H1 (cell line): ENCODE data around the gene CIB4. TPM values are rescaled to one million over a fixed set of nuclear protein-coding genes. Genes with fewer than 3 reads are reported as not detected.

Experiments
- CTCF ChIA-PET: fragments of 300-600 bp; sonication (Branson Sonifier 250); formaldehyde crosslinking; loops from one replicate; lab custom pipeline; 2021; ENCODE audit not compliant: partially characterized antibody; lab: Charles Lee
- POLR2A ChIA-PET: fragments of 300-600 bp; sonication (Branson Sonifier 250); formaldehyde crosslinking; loops from one replicate; lab custom pipeline; 2021; ENCODE audit warnings: inconsistent platforms; ENCODE audit not compliant: partially characterized antibody; lab: Charles Lee
- DNase-seq, 2 experiments: peaks; one replicate each; pipeline versions ENCODE4 v3.0.0 to v3.0.0-alpha.2; 2010 to 2022; ENCODE audit warnings: low spot score in 2 of 2, low read depth in 1 of 2, mixed read lengths in 1 of 2
- FAIRE-seq: peaks from 2 replicates; lab custom pipeline; 2011; peaks lifted over from hg19 to GRCh38; lab: Jason Lieb, UNC
- H2AFZ ChIP-seq: 2 replicates; pipeline ENCODE4 v1.8.1; 2012; ENCODE audit warnings: low read length, inconsistent platforms
- H2AK5ac ChIP-seq: 2 replicates; pipeline ENCODE4 v1.6.1; 2013; ENCODE audit warnings: low read depth, low read length
- H2BK120ac ChIP-seq: replicated peaks from 2 replicates; pipeline ENCODE3; 2013; ENCODE audit warnings: low read depth, low read length, inconsistent platforms
- H2BK12ac ChIP-seq: 2 replicates; pipeline ENCODE4 v1.6.1; 2013; ENCODE audit warnings: low read depth, low read length
- H2BK15ac ChIP-seq: 2 replicates; pipeline ENCODE4 v1.6.1; 2013; ENCODE audit warnings: low read length
- H2BK20ac ChIP-seq: 2 replicates; pipeline ENCODE4 v1.6.1; 2013; ENCODE audit warnings: low read length
- H2BK5ac ChIP-seq: 2 replicates; pipeline ENCODE4 v1.6.1; 2013; ENCODE audit warnings: low read depth, low read length
- H3K14ac ChIP-seq: 2 replicates; pipeline ENCODE4 v1.6.1; 2013; ENCODE audit warnings: inconsistent platforms; ENCODE audit not compliant: insufficient read length
- H3K18ac ChIP-seq: 2 replicates; pipeline ENCODE4 v1.6.1; 2013; ENCODE audit warnings: low read length; ENCODE audit errors: extremely low read depth
- H3K23ac ChIP-seq: 2 replicates; pipeline ENCODE4 v1.6.1; 2013; ENCODE audit warnings: inconsistent platforms; ENCODE audit not compliant: insufficient read length
- H3K23me2 ChIP-seq: 2 replicates; pipeline ENCODE4 v1.6.1; 2013; ENCODE audit warnings: low read depth, low read length
- H3K27ac ChIP-seq: 2 replicates; pipeline ENCODE4 v1.6.1; 2011; ENCODE audit warnings: low read depth, low read length, inconsistent platforms
- H3K27me3 ChIP-seq, 4 experiments: replicated peaks in 1 of 4; 1 replicate in 1 of 4; 2 replicates in 3 of 4; pipeline versions ENCODE4 v1.6.1 to v1.8.1; 2011 to 2013; ENCODE audit warnings: low read length in 3 of 4, mild to moderate bottlenecking in 3 of 4, inconsistent platforms in 2 of 4, mixed read lengths in 2 of 4, moderate library complexity in 1 of 4; ENCODE audit not compliant: control insufficient read depth in 3 of 4, insufficient read depth in 3 of 4; ENCODE audit errors: extremely low read depth in 1 of 4
- H3K36me3 ChIP-seq, 4 experiments: 2 replicates each; pipeline versions ENCODE4 v1.6.1 to v1.8.1; 2011 to 2013; ENCODE audit warnings: mild to moderate bottlenecking in 4 of 4, low read length in 3 of 4, moderate library complexity in 2 of 4, control low read depth in 1 of 4, inconsistent platforms in 1 of 4; ENCODE audit not compliant: insufficient read depth in 4 of 4, control insufficient read depth in 2 of 4
- H3K4ac ChIP-seq: replicated peaks from 2 replicates; pipeline ENCODE3; 2013; ENCODE audit warnings: low read length, low read depth, mixed read lengths, inconsistent platforms; ENCODE audit not compliant: insufficient read length
- H3K4me1 ChIP-seq, 4 experiments: replicated peaks in 1 of 4; 1 replicate in 1 of 4; 2 replicates in 3 of 4; pipeline versions ENCODE4 v1.6.1 to v1.8.1; 2011 to 2013; ENCODE audit warnings: low read length in 3 of 4, inconsistent platforms in 2 of 4, mixed read lengths in 1 of 4; ENCODE audit not compliant: insufficient read depth in 4 of 4, control insufficient read depth in 3 of 4
- H3K4me2 ChIP-seq, 2 experiments: 2 replicates each; pipeline versions ENCODE4 v1.6.1 to v1.8.1; 2011 to 2013; ENCODE audit warnings: low read depth in 2 of 2, low read length in 2 of 2, control low read depth in 1 of 2, inconsistent platforms in 1 of 2, mild to moderate bottlenecking in 1 of 2; ENCODE audit not compliant: insufficient read depth in 1 of 2
- H3K4me3 ChIP-seq, 4 experiments: fragments of 200-600, 300-600 bp in 1 of 4; sonication (generic), shearing (Covaris generic), sonication (Bioruptor Twin) in 1 of 4; 2 replicates each; pipeline versions ENCODE4 v1.5.1 to v1.8.1; 2011 to 2016; ENCODE audit warnings: low read length in 4 of 4, low read depth in 3 of 4, control low read depth in 2 of 4, inconsistent platforms in 2 of 4, mild to moderate bottlenecking in 2 of 4, mixed read lengths in 1 of 4, moderate library complexity in 1 of 4; ENCODE audit not compliant: insufficient read depth in 2 of 4; ENCODE audit errors: extremely low read depth in 1 of 4
- H3K56ac ChIP-seq: replicated peaks from 2 replicates; pipeline ENCODE3; 2013; ENCODE audit warnings: low read depth, mild to moderate bottlenecking, mixed read lengths, low read length, inconsistent platforms; ENCODE audit not compliant: insufficient read length
- H3K79me1 ChIP-seq: 2 replicates; pipeline ENCODE4 v1.6.1; 2013; ENCODE audit warnings: low read depth, low read length, control low read depth
- H3K79me2 ChIP-seq, 2 experiments: 2 replicates each; pipeline versions ENCODE4 v1.6.1 to v1.8.1; 2012 to 2013; ENCODE audit warnings: low read length in 2 of 2, mild to moderate bottlenecking in 2 of 2, inconsistent platforms in 1 of 2; ENCODE audit not compliant: insufficient read depth in 2 of 2, control insufficient read depth in 1 of 2
- H3K9ac ChIP-seq, 4 experiments: replicated peaks in 1 of 4; 1 replicate in 1 of 4; 2 replicates in 3 of 4; pipeline versions ENCODE4 v1.6.1 to v1.8.1; 2011 to 2013; ENCODE audit warnings: low read depth in 3 of 4, low read length in 3 of 4, control low read depth in 2 of 4, mild to moderate bottlenecking in 2 of 4, moderate library complexity in 2 of 4, inconsistent platforms in 1 of 4; ENCODE audit errors: extremely low read depth in 1 of 4
- H3K9me3 ChIP-seq, 2 experiments: 2 replicates each; pipeline versions ENCODE4 v1.6.1 to v1.8.1; 2012 to 2013; ENCODE audit warnings: mild to moderate bottlenecking in 2 of 2, moderate library complexity in 2 of 2, control low read depth in 1 of 2, inconsistent platforms in 1 of 2, low read depth in 1 of 2, low read length in 1 of 2, mixed read lengths in 1 of 2; ENCODE audit not compliant: insufficient read depth in 2 of 2
- H4K20me1 ChIP-seq, 2 experiments: replicated peaks in 1 of 2; 2 replicates each; pipeline versions ENCODE3 to v1.8.1; 2011 to 2013; ENCODE audit warnings: inconsistent platforms in 2 of 2, low read length in 2 of 2, mild to moderate bottlenecking in 1 of 2; ENCODE audit not compliant: insufficient read depth in 2 of 2, control insufficient read depth in 1 of 2
- H4K5ac ChIP-seq: 2 replicates; pipeline ENCODE4 v1.6.1; 2013; ENCODE audit warnings: low read length, low read depth, mixed read lengths, inconsistent platforms; ENCODE audit not compliant: insufficient read length
- H4K8ac ChIP-seq: 2 replicates; pipeline ENCODE4 v1.8.0; 2013; ENCODE audit warnings: mild to moderate bottlenecking, moderate library complexity, low read length, inconsistent platforms; ENCODE audit not compliant: insufficient read depth; ENCODE audit errors: extremely low read depth
- H4K91ac ChIP-seq: replicated peaks from 2 replicates; pipeline ENCODE3; 2013; ENCODE audit warnings: low read length, mixed read lengths, inconsistent platforms; ENCODE audit not compliant: insufficient read length
- CHD1 ChIP-seq: IDR thresholded peaks from 2 replicates; pipeline ENCODE4 v1.6.1; 2012; ENCODE audit warnings: low read depth, low read length, improper control_type of control experiment
- MAFK ChIP-seq: IDR thresholded peaks from 2 replicates; pipeline ENCODE4 v1.6.1; 2012; ENCODE audit warnings: low read depth, mild to moderate bottlenecking, improper control_type of control experiment, low read length
- TAF7 ChIP-seq: optimal IDR thresholded peaks from 2 replicates; pipeline ENCODE3; 2011; ENCODE audit warnings: low read depth, mild to moderate bottlenecking, inconsistent platforms, low read length, moderate library complexity, borderline replicate concordance
- WGBS, 2 experiments: shearing (Covaris generic) in 1 of 2; methylation state at CpG; one replicate each; pipeline versions ENCODE4 v1.1.6 to v1.1.7; 2013 to 2015; ENCODE audit warnings: low lambda C conversion rate in 2 of 2, mixed read lengths in 2 of 2, inconsistent platforms in 1 of 2, low coverage in 1 of 2, missing lambda C conversion rate in 1 of 2; ENCODE audit not compliant: insufficient replicate concordance in 2 of 2, insufficient coverage in 1 of 2, insufficient read length in 1 of 2; ENCODE audit errors: extremely low coverage in 1 of 2, missing lambda C conversion rate in 1 of 2; 5-methylcytosine and 5-hydroxymethylcytosine counted together
- polyA plus RNA-seq, 7 experiments: library from polyadenylated mRNA; depleted of rRNA in 3 of 7; stranded (reverse) in 5 of 7; unstranded in 2 of 7; fragments of >200 nt in 5 of 7; fragments of 200-250 nt in 2 of 7; gene quantifications; 1 replicate in 5 of 7; 2 replicates in 1 of 7; 4 replicates in 1 of 7; pipeline versions ENCODE4 v1.2.1 to v1.2.3, GENCODE V29; 2011 to 2013; ENCODE audit warnings: missing spikeins in 2 of 7, mixed read lengths in 2 of 7
- total RNA-seq: library from RNA; stranded (reverse); fragmentation: NEBNext Ultra II Directional; extraction: Animal tissue kit (Norgen Biotek cat#: 25700); gene quantifications from 2 replicates; pipeline ENCODE4 v1.2.1, GENCODE V29; 2021
- TF ChIP-seq, protein P1 (sequence below), 3 experiments: IDR thresholded peaks; 1 replicate in 2 of 3; 2 replicates in 1 of 3; pipeline versions ENCODE4 v1.5.1 to v1.6.1; 2011; ENCODE audit warnings: low read length in 3 of 3, mild to moderate bottlenecking in 3 of 3, inconsistent platforms in 2 of 3, low read depth in 1 of 3, moderate library complexity in 1 of 3; ENCODE audit not compliant: insufficient read depth in 1 of 3; ENCODE audit errors: control extremely low read depth in 1 of 3

CIB4 gene
- total and polyA plus RNA-seq, 2 of the 8 experiments (the other 6 are each of a cell fraction or from before 2014, with no cell fraction given): not detected

DNA sequence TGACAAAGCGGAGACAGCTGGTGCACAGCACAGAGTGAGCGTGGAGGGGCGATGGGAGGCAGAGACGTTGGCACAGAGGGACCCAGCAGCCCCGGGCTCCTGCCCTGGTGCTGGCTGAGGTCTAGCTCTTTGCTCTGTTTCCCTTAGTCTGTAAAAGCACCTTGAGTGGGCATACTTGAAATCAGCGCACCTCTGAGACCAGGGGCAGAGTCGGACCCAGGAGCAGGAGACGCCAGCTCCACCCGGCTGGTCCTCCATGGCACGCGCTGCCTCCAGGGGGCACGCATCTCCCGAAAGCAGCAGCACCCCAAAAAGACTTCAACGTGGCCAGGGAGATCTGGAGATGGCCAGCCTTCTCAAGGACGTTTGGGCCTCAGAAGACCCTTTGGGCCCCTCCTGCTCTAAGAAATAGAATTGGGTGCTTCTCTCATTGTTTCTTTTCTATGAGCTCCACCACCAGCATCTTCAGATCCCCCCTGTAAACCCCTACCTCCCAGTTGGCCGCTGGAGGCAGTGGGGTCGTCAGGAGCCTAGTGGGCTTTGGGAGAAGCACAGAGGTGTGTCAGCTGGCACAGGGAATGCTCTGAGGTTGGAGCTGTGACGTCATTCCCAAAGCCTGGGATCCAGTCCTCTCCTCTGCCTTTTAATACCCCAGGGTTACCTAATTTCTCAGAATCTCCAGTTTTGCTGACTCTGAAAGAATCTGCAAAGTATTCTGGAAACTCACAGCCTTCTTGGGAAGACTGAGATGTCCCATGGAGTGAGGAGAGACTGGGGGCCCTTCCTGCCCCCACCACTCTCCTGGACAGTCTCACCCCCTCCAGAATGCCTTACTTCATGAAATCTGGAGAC lies 58.9 kb downstream of the CIB4 start:
- WGBS, 2 experiments: 93% methylated on average over 18 of the region's 18 CpGs; no CpG with 5 or more reads in 1 of the 2 experiments
- no peak overlapping the region for H2BK20ac ChIP-seq
- ChIA-PET CTCF (interaction anchor here (0.5 to 10.9 kb wide), 17 partner anchors 9 to 188 kb away, joined by 3 to 159 read pairs (median 4); a partner anchor contains a TSS), POLR2A (no interaction called here)
- no peak overlapping the region for H3K14ac ChIP-seq
- no peak overlapping the region for H3K4ac ChIP-seq
- no peaks in the 10 kb centered on the region for H3K79me2 ChIP-seq
- H4K91ac ChIP-seq: no peak overlapping the region
- no peaks in the 10 kb centered on the region; a peak in 1 of 7 replicates for H3K4me1 ChIP-seq
- H3K23ac ChIP-seq: no peak overlapping the region
- no peaks in the 10 kb centered on the region for H3K23me2 ChIP-seq
- no peaks in the 10 kb centered on the region for H4K20me1 ChIP-seq
- FAIRE-seq (no peak), DNase-seq (no peak)
- no peak overlapping the region for H4K8ac ChIP-seq
- no peak overlapping the region for H3K9ac ChIP-seq
- H2BK15ac ChIP-seq: no peak overlapping the region
- H2AK5ac ChIP-seq: no peak overlapping the region
- H2BK120ac ChIP-seq: no peak overlapping the region
- H3K56ac ChIP-seq: no peak overlapping the region
- H2AFZ ChIP-seq: no peak overlapping the region
- no peak overlapping the region for H3K18ac ChIP-seq
- H4K5ac ChIP-seq: no peak overlapping the region
- TF ChIP-seq CHD1 (no peak), MAFK (no peak), TAF7 (no peak)
- TF ChIP-seq, protein P1, sequence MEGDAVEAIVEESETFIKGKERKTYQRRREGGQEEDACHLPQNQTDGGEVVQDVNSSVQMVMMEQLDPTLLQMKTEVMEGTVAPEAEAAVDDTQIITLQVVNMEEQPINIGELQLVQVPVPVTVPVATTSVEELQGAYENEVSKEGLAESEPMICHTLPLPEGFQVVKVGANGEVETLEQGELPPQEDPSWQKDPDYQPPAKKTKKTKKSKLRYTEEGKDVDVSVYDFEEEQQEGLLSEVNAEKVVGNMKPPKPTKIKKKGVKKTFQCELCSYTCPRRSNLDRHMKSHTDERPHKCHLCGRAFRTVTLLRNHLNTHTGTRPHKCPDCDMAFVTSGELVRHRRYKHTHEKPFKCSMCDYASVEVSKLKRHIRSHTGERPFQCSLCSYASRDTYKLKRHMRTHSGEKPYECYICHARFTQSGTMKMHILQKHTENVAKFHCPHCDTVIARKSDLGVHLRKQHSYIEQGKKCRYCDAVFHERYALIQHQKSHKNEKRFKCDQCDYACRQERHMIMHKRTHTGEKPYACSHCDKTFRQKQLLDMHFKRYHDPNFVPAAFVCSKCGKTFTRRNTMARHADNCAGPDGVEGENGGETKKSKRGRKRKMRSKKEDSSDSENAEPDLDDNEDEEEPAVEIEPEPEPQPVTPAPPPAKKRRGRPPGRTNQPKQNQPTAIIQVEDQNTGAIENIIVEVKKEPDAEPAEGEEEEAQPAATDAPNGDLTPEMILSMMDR (IDR thresholded peaks at IDR 0.05; ENCODE audit: control extremely low read depth in 1 of 3, insufficient read depth in 1 of 3, low read depth in 1 of 3, low read length in 3 of 3): peak in 2 of 3 experiments; percentile 4 to 6; a peak in 1 of 4 replicates
- peaks cover 0 to 2% (median 0%) of the 10 kb centered on the region in 4 experiments; a peak in 2 of 7 replicates for H3K27me3 ChIP-seq
- no peaks in the 10 kb centered on the region for H3K79me1 ChIP-seq
- H3K36me3 ChIP-seq: no peaks in the 10 kb centered on the region
- no peaks in the 10 kb centered on the region for H3K9me3 ChIP-seq
- H3K4me3 ChIP-seq: no peak overlapping the region
- no peak overlapping the region for H2BK12ac ChIP-seq
- no peak overlapping the region for H3K4me2 ChIP-seq
- no peak overlapping the region for H2BK5ac ChIP-seq
- H3K27ac ChIP-seq: no peak overlapping the region
